OCI-LY3 (cell line): ENCODE data around the gene GRID2.

Source experiments
- CTCF ChIP-seq: fragments of 200-600, 300-600 bp; sonication (generic); IDR thresholded peaks from 2 replicates; pipeline ENCODE4 v1.5.1; 2014; ENCODE audit warnings: antibody characterized with exemption, low read length, low read depth
- EZH2phosphoT487 ChIP-seq: fragments of 200-600 bp; shearing (Covaris generic); IDR thresholded peaks from 2 replicates; pipeline ENCODE4 v1.6.1; 2018; ENCODE audit warnings: antibody characterized with exemption, mixed run types, low read depth

DNA sequence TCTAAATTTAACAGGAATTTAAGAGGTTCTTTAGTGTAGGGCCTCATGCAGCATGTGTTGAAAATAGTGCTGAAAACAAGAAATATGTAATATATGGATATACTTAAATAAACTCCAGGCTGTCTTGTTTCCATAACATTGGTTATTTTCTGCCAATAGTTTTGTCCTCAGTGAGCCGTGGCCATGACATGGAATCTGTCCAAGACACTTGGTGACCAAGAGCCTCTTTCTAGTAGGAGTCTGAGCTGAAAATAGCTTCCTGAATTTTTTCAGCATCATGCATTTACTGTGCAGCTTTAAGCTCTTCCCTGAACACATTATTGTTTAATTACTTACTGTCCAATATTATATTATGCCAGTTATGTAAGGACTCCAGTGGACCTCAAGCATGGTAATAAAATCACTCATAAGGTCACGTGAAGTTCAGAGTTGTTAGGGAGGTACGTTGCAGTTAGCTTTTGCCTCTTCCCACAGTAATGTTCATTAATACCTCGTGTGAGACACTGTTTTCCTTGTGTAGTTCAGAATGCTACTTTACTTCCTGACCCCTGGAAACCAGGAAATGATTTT, 488.2 kb downstream of the GRID2 start:
- TF ChIP-seq CTCF, result no peak
- TF ChIP-seq EZH2phosphoT487, result no peak
